ENCODE results near the gene ANKRD13A.
A peak's percentile ranks its signal among the peaks of the same experiment; 100 is the strongest.
"Not testable (repeated sequence)": the region's sequence is repeated elsewhere in the genome, so short reads cannot be mapped to it uniquely, and the experiment has no call there.

Gene ANKRD13A

DNA sequence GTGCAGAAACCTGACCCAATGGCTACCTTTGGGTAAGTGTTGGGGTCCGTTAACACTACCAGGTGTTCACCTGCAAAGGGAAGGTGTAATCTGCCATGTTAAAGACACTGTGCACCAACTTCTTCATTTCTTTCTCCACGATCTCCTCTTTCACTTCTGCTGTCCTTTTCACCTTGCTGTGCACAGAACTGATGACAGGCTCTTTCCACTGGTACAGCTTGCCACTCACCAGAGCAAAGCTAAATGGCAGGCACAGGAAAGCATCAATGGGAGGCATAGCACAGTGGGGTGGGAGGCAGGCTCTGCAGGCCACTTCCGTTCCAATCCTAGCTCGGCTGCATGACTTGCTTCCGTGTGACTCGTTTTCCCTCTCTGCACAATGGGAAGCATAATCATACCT, 51.7 kb downstream of the ANKRD13A start:
- DNase-seq = no peak

DNA sequence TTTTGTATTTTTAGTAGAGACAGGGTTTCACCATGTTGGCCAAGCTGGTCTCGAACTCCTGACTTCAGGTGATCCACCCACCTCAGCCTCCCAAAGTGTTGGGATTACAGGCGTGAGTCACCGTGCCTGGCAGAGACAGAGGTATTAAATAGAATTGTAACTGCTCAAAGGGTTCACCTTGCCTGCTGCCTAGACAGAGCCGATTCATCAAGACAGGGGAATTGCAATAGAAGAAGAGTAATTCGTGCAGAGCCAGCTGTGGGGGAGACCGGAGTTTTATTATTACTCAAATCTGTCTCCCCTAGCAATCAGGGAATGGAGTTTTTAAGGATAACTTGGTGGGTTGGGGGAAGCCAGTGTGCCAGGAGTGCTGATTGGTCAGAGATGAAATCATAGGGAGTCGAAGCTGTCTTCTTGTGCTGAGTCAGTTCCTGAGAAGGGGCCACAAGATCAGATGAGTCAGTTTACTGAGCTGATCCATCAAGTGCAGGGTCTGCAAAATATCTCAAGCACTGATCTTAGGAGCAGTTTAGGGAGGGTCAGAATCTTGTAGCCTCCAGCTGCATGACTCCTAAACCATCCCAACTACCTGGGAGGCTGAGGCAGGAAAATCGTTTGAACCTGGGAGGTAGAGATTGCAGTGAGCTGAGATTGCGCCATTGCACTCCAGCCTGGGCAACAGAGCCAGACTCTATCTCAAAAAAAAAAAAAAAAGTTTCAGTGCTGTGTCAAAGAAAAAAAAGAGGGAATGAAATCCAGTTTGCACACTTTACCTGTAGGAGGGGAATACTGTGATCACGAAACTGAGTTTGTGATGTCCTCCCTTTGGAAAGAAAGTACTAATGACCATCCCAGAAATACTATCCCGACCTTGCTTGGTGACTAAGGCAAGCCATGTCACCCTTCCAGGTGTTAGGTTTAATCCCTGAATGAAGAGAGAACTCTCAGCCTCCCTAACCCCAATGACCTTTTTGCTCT, 56.4 kb downstream of the ANKRD13A start:
- DNase-seq = peak; percentile 76

DNA sequence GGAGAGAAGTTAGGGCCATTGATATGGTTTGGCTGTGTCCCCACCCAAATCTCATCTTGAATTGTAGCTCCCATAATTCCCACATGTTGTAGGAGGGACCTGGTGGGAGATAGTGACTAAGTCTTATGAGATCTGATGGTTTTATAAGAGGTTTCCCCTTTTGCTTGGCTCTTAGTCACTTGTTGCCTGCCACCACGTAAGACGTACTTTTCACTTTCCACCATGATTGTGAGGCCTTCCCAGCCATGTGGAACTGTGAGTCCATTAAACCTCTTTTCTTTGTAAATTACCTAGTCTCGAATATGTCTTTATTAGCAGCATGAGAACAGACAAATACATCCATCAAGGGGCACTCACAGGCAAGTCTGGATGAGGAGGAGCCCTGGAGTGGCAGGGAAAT, 57.4 kb downstream of the ANKRD13A start:
- DNase-seq = not testable (repeated sequence)

GRCh38 chr12:110058875-110059615, 59.8 kb downstream of the ANKRD13A start:
- no peak for DNase-seq

DNA sequence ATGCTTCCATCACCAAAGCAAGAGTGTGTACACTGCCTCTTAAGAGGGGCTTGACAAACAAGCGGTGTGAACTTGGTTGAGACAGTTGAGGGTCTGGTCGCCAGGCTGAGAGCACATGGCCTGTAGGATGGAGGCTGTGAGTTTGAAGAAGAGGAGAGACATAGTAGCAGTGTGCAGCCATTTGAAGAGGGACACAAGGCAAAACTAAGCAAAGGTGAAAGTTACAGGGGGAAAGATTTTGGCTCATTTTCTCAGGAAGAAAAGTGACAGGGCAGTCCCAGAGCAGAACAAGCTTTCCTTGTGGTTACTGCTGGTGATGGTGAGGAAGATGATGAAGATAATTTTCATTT, 60.4 kb downstream of the ANKRD13A start:
- DNase-seq = no peak

- DNase-seq = no peak
Measured at GRCh38 chr12:110062241-110062640, 63.0 kb downstream of the ANKRD13A start.

GRCh38 chr12:110065540-110065939, 66.3 kb downstream of the ANKRD13A start:
- no peak for DNase-seq

DNA sequence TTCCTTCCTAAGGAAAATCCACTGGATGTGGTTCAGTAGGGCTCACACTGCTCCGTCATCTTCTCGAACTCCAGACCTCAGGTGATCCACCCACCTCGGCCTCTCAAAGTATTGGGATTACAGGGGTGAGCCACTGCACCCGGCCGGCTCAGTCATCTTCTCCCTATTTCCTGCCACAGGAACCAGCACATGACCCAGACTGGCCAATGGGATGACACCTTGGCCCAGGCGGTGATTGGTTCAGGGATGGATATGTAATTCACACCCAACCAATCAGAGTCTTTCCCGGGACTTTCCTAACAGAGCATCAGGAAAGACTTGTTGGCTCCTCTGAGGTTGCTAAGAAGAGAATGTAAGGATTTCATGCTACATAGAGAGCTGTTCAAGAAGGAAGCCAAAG, 68.3 kb downstream of the ANKRD13A start:
- DNase-seq = no peak

DNA sequence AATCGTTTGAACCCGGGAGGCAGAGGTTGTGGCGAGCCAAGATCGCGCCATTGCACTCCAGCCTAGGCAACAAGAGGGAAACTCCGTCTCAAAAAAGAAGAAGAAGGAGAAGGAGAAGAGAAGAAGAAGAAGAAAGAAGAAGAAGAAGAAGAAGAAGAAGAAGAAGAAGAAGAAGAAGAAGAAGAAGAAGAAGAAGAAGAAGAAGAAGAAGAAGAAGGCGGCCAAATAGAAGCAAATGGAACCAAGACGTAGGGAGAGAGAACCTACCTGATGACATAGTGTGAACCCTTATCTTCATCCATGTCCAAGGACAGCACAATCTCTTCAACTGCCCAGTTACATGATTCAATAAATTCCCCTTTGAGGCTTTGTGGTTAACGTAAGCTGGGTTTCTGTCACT, 68.9 kb downstream of the ANKRD13A start:
- DNase-seq = not testable (repeated sequence)

DNA sequence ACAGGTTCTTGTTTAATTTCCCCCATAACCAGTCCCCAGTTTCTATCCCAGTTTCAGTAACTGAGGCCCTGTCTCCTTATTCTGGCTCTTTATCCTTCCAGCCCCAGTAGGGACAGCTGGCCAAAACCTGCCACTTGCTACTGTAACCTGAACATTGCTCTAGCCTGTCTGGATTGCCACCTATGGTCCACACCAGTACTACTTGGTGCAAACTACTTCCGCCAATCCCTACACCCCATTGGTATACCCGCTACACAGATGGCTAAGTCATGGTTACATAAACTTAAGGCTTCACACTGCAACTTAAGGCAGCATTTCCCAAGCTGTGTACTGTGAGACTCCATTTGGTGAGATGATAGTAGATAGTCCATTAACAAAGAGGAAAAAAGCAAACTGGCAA, 69.4 kb downstream of the ANKRD13A start:
- no peak for DNase-seq

DNA sequence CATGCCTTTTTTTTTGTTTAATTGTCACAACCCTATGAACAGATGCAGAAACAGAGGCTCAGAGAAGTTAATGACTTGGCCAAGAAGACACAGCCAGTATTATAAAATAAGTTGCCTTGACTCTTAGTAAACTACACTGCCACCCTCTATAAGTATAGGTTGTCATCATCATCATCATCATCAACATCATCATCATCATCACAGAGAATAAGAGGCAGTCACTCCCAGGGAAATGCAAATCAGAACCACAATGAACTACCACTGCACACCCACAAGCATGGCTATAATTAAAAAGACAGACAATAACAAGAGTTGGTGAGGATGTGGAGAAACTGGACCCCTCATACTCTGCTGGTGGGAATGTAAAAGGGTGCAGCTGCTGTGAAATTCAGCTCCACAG, 72.3 kb downstream of the ANKRD13A start:
- no peak for DNase-seq

DNA sequence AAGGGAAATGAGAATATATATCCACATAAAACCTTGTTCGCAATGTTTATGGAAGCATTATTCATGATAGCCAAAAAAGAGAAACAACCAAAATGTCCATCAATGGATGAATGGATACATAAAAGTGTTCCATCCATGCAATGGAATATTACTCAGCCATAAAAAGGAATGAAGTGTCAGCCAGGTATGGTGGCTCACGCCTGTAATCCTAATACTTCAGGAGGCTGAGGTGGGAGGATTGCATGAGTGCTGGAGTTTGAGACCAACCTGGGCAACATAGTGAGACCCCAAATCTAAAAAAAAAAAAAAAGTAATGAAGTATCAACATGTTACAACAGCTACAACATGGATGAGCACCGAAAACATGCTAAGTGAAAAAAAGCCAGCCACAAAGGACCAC, 72.7 kb downstream of the ANKRD13A start:
- no peak for DNase-seq

DNA sequence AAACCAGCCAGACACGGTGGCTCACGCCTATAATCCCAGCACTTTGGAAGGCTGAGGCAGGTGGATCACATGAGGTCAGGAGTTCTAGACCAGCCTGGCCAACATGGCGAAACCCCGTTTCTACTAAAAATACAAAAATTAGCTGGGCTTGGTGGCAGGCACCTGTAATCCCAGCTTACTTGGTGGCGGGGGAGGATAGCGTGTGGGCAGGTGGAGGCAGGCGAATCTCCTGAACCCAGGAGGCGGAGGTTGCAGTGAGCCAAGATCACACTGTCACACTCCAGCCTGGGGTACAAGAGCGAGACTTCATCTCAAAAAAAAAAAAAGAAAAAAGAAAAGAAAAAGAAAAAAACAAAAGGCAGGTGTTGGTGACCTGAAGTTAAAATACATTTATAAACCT, 73.4 kb downstream of the ANKRD13A start:
- DNase-seq = not testable (repeated sequence)

GRCh38 chr12:110073049-110073831, 74.0 kb downstream of the ANKRD13A start:
- DNase-seq = peak; percentile 38

DNA sequence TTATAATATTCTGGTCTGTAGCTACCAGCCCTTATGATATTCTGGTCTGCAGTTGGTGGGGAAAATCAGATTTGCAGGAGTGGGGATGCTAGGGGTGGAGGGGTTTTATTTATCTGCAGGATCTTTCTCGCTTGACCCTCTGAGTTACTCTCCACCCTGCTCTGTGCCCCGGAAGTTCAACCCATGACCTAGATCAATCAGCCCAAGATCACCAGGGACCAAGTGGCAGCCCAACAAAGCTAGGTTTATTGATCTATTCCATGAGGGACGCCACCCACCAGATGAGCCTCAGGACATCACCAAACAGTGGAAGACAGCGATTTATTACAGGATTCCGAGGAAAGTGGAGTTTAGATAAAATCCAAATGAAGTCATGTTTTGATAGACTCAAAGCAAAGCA, 74.9 kb downstream of the ANKRD13A start:
- DNase-seq = no peak

DNA sequence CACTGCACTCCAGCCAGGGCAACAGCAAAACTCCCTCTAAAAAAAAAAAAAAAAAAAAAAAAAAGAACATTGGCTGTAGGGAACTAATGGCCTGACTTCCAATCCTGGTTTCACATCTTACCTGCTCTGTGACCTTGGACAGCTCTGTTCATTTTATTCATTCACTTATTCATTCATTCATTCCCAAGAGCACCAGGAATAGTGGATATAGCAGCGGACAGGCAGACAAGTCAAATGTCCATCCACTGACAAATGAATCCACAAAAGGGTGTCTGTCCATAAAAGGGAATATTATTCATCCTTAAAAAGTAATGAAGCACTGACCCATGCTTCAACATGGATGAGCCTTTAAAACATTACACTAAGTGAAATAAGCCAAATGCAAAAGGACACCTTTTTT, 76.7 kb downstream of the ANKRD13A start:
- DNase-seq = no peak

DNA sequence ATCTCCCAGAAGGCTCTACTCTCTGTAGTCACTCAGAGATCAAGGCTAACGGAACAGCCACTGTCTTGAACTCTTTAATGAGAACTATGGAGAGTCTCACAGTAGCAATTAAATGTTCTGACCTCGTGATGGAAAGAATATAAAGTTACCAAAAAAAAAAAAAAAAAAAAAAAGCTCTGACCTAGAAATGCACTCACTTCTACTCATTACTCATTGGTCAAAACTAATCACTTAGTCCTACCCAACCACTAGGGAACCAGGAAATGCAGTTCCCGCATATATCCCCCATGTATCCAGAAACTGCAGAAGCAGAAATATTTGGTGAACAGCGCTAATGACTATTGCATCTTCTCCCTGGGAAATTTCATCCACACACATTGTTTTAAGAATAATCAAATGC, 78.6 kb downstream of the ANKRD13A start:
- no peak for DNase-seq

DNA sequence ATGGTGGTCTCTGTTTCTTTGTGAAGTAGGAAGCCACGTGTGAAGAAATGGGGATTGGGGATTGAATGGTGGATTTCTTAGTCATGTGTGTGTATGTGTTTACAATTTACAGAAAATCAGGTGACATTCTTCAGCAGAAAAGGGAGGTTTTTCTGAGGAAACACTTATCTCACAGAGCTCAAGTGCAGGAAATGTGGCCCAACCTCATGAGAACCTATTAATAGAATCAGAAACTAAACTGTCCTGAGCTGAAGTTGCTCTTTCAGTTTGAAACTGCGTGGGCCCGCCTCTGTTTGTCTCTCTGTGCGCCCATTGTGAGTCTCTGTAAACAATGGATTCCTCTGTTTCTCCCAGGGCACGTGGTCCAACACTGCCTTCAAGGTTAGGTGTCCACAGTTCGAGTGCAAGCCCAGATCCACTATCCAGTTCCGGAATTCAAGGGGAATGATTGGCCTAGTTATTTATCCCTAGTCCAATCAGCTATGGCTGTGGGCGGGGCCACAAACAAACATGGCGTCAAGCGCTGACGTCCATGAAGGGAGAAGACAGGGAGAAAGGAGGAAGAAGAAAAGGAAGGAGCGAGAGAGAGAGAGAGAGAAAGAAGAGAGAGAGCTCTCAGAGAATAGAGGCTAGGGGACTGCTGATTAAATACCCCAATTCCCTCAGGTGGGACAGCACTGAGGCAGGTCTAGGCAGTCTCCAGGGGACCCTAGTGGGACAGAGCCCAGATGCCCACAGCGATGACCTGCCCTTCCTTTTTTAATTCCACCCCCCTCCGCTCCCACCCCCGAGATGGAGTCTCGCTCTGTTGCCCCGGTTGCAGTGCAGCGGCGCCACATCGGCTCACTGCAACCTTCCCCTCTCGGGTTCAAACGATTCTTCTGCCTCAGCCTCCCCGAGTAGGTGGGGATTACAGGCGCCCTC, 80.5 kb downstream of the ANKRD13A start:
- DNase-seq = peak; percentile 86

GRCh38 chr12:110080410-110080809, 81.2 kb downstream of the ANKRD13A start:
- DNase-seq = no peak

- DNase-seq = no peak
Measured at GRCh38 chr12:110084314-110085015, 85.2 kb downstream of the ANKRD13A start.

DNA sequence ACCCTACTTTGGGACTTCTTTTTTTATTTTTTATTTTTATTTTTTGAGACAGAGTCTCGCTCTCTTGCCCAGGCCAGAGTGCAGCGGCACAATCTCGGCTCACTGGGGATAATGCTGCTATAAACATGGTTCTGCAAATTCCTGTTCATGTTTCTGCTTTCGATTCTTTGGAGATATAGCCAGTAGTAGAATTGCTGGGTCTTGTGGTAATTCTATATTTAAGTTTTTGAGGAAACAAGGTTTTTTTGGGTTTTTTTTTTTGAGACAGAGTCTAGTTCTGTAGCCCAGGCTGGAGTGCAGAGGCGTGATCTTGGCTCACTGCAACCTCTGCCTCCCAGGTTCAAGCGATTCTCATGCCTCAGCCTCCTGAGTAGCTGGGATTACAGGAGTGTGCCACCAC, 89.0 kb downstream of the ANKRD13A start:
- not testable (repeated sequence) for DNase-seq

DNA sequence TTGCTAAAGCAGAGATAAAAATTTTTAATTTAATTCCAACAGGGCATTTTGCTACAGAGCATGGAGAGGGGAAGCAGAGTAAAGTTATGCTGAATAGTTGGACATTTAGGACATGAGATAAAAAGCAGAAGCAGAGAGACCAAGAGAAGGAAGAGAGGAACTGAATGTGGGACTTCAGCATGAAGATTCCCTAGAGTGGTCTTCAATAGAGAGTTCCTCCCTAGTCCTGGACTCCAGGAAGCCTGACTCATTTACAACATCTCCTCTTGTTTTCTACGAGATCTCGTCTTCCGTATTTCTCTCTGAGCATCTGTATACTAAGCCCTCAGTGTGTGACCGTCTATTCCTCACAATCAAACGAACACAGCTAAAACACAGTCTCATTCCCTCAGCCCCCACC, 89.7 kb downstream of the ANKRD13A start:
- DNase-seq = no peak
